NB4 (cell line): ENCODE measurements around the gene DSG3.

Experiments
- POLR2A ChIP-seq: IDR thresholded peaks from 2 replicates; pipeline ENCODE4 v1.6.1; 2011; ENCODE audit warnings: mild to moderate bottlenecking; ENCODE audit not compliant: insufficient read length; ENCODE audit errors: extremely low read depth
- TF ChIP-seq, protein P1 (sequence below): IDR thresholded peaks from one replicate; pipeline ENCODE4 v1.5.1; 2012; ENCODE audit warnings: low read depth, low read length

DNA sequence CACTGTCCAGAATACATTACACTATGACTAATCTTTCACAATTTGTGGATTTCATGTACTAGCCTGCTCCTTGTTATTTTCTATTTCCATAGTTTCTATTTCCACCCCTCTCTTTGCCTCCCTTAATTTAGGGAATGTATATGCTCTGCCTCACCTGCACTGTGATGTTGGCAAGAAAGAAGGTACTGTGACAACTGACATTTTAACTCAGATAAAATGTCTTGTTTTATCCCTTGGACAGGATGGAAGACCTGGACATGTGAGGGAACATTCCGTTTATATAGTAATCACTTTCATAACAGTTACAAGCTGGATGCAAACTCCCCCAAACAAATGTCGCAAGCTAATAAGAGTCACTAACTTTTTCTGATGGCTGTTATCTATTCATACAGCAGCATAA lies 21.5 kb upstream of the DSG3 start:
- TF ChIP-seq POLR2A: no peak
- TF ChIP-seq, protein P1, sequence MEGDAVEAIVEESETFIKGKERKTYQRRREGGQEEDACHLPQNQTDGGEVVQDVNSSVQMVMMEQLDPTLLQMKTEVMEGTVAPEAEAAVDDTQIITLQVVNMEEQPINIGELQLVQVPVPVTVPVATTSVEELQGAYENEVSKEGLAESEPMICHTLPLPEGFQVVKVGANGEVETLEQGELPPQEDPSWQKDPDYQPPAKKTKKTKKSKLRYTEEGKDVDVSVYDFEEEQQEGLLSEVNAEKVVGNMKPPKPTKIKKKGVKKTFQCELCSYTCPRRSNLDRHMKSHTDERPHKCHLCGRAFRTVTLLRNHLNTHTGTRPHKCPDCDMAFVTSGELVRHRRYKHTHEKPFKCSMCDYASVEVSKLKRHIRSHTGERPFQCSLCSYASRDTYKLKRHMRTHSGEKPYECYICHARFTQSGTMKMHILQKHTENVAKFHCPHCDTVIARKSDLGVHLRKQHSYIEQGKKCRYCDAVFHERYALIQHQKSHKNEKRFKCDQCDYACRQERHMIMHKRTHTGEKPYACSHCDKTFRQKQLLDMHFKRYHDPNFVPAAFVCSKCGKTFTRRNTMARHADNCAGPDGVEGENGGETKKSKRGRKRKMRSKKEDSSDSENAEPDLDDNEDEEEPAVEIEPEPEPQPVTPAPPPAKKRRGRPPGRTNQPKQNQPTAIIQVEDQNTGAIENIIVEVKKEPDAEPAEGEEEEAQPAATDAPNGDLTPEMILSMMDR: no peak
